GM20000 (cell line): ENCODE results near the gene RXRA.

Source experiments
- DNase-seq: peaks from one replicate; pipeline ENCODE4 v3.0.0; 2012; ENCODE audit warnings: low spot score
- CTCF ChIP-seq: IDR thresholded peaks from 2 replicates; pipeline ENCODE4 v1.5.1; 2012; ENCODE audit warnings: mild to moderate bottlenecking, control low read depth; ENCODE audit errors: extremely low read depth, missing control alignments

Gene RXRA

DNA sequence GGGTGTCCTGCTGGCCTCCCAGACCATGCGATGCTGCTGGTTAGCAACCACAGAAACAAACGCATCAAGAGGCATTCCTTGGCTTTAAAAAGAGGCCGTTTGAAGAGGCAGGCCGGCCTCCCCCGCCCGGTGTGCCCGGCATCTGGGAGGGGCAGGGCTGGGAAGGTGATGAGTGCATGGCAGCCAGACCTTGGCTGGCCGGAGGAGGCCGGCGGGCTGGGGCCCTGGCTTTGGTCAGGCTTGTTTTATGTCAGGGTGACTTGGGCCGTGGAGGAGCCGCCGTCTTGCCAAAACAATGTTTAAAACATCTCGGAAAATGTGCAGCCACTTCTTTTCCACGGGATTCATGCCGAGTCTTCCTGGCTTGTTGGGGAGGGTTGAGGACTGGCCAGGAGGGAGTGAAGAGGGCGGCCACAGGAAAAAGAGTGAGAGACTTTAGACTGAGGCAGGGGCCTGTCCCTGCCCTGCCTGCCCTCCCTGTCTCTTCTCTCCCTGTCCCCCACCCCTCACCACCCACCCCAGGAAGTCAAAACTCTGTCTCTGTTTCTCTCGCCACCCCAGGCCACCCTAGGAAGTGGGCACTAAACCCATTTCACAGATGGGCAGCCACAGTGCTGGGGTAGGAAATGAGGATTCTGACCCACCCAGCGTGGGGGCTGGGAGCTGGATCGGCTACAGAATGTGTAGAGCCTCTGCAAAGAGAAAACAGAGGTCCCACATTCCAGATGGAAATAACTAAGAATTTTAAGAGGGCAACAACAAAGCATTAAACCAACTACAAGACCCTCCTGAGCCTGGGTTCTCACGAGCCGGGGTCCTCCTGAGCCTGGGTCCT lies 143.0 kb downstream of the RXRA start:
- no peak for DNase-seq
- TF ChIP-seq CTCF, result no peak

GRCh38 chr9:134472256-134472655 lies 146.0 kb downstream of the RXRA start:
- DNase-seq, result no peak
- no peak for TF ChIP-seq CTCF

DNA sequence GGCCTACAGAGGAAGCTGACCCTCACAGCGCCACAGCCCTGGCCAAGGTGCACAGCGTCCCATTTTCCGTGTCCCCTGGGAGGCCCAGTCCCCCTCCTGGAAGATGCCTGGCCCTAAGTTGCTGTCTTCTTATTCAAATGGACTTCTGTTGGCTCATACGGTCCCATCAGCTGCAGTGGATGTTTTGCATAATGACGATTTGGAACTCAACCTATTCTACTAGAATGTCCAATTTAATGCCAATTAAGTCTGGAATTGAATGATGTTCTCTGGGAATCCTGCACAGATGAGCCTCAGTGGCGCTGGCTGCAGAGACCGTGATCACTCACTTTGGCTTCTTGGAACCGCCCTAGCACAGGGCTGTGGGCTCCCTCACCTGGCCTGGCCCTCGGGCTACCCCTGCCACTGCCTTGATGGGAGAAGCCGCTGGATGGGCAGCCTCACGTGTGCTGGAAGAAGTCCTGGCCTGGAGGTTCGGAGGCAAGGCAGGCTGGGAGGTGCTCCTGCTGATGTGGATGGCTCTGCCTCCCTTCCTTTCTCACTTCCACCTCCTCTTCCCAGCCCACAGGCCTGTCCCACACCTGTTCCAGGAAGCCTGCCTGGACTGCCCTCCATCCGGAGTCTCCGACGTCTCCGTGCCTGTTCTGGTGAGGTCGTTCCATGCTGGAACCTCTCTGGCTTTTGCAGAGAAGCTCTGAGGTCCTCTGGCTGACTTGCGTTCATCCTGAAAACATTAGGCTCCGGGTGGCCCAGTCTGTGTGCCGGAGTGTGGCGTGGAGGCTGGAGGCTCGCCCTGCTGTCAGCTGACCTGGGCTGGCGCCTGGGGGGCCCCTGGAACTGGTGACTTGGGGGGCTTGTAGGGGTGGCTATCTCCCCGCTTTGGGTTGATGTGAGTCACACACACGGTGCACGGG lies 147.1 kb downstream of the RXRA start:
- no peak for TF ChIP-seq CTCF
- no peak for DNase-seq

DNA sequence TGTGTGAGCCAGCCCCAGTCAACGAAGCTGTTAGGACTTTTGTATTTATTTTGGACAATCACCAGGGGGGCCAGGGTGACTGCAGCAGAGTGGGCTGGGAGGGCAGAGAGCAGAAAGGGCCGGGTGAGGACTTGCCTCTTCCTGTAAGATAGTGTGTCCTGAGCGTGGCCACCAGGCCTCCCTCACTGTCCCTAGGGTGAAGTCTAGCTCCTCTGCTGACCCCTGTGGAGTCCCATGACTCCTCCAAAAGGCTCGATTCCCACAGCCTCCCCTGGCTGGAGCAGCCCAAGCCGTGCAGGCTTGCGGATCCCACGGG lies 147.8 kb downstream of the RXRA start:
- no peak for DNase-seq
- TF ChIP-seq CTCF, result no peak

GRCh38 chr9:134475011-134475790 lies 148.9 kb downstream of the RXRA start:
- no peak for DNase-seq
- TF ChIP-seq CTCF, result no peak

GRCh38 chr9:134476272-134476941 lies 150.2 kb downstream of the RXRA start:
- no peak for DNase-seq

More at GRCh38 chr9:134476272-134476941, 150.2 kb downstream of the RXRA start:
- TF ChIP-seq CTCF, result no peak
